HuH-7 (cell line): ENCODE results near the gene ARL17B.
"Not testable (repeated sequence)": the region's sequence is repeated elsewhere in the genome, so short reads cannot be mapped to it uniquely, and the experiment has no call there.

ENCODE experiments used
- DNase-seq: peaks from one replicate; pipeline ENCODE4 v3.0.0; 2011; ENCODE audit warnings: low spot score

ARL17B gene

GRCh38 chr17:46290906-46291546 lies 70.5 kb downstream of the ARL17B start:
- DNase-seq: not testable (repeated sequence)

DNA sequence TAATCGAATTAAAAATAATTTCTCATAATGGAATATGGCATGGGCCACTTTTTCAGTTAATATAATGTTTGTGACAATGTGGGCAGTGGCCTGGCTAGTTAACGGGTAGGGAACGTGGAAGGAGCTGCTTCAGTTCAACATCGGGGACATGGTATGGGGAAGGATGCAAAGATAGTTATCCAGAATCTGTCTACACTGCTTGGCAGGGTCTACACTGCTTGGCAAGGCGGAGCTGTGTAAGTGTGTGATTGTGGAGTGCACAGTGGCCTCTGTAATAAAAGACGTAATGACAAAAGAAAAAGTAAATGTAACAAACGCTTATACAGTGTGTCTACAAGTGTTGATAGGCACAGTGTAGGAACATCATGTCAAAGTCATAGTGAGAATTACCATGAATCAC lies 74.0 kb downstream of the ARL17B start:
- not testable (repeated sequence) for DNase-seq

DNA sequence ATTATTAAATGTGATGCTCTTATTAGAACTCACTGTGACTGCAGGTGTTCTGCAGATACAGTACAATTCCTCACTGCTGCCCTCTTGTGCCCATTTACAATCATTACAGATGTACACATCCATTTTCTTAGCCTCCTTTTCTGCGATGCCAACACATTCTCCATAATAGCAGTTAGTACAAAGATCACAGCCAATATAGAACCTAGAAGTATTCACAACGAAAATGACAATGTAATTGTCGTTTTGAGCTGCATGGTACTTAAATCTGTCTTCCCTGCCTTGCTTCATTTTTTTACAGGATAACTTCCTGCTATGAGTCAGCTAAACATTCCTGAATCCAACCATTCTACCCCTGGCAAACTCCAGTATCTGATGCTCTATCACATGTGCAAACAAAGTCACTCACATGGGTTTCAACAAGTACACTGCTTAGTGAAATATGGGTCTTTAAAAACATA lies 74.8 kb downstream of the ARL17B start:
- not testable (repeated sequence) for DNase-seq

DNA sequence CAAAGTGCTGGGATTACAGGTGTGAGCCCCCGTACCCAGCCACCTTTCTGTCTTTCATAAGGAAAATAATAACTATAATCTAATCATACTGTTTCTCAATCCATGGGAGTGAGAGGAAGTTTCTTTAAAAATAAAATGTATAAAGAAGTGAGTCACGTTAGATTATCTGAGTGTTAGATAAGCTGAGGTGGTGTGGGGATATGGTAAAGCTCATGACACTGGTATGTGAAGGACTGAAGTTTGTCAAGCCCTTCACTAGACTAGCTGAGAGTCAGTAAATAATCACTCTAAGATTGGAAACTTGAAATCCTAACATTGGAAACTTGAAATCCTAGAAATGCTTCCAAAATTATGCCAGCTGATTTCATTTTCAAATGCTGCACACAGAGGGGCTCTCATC lies 76.1 kb downstream of the ARL17B start:
- DNase-seq: not testable (repeated sequence)

DNA sequence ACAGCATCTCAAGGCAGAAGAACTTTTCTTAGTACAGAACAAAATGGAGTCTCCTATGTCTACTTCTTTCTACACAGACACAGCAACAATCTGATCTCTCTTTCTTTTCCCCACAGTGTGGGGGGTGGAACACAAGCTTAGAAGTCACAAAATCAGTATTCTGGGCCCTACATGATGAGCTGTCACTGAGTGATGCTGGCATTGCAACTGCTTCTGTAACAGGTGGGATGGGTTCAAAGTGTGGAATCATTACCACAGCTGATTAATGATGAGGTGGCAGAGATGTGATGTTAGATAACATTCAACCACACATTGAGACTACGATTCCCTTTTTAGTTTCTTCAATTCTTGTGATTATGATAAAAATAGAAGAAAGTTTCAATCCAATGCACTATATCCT lies 77.1 kb downstream of the ARL17B start:
- DNase-seq: not testable (repeated sequence)

- not testable (repeated sequence) for DNase-seq
Measured at GRCh38 chr17:46282635-46283034, 78.9 kb downstream of the ARL17B start.

DNA sequence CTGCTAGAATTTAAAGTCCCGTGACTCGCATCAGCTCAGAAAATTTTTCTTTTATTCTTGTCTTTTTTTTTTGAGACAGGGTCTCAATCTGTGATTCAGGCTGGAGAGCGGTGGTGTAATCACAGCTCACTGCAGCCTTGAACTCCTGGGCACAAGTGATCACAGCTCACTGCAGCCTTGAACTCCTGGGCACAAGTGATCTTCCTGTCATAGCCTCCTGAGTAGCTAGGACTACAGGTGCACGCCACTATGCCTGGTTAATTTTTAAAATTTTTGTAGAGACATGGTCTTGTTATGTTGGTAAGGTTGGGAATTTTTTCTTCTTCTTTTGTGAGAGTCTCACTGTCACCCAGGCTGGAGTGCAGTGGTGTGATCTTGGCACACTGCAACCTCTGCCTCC lies 80.2 kb downstream of the ARL17B start:
- DNase-seq: not testable (repeated sequence)

- not testable (repeated sequence) for DNase-seq
Measured at GRCh38 chr17:46276728-46277479, 84.7 kb downstream of the ARL17B start.

- no peak for DNase-seq
Measured at GRCh38 chr17:46274238-46274637, 87.3 kb downstream of the ARL17B start.

- DNase-seq: no peak
Measured at GRCh38 chr17:46273541-46274236, 87.9 kb downstream of the ARL17B start.

- no peak for DNase-seq
Measured at GRCh38 chr17:46270032-46270431, 91.5 kb downstream of the ARL17B start.

DNA sequence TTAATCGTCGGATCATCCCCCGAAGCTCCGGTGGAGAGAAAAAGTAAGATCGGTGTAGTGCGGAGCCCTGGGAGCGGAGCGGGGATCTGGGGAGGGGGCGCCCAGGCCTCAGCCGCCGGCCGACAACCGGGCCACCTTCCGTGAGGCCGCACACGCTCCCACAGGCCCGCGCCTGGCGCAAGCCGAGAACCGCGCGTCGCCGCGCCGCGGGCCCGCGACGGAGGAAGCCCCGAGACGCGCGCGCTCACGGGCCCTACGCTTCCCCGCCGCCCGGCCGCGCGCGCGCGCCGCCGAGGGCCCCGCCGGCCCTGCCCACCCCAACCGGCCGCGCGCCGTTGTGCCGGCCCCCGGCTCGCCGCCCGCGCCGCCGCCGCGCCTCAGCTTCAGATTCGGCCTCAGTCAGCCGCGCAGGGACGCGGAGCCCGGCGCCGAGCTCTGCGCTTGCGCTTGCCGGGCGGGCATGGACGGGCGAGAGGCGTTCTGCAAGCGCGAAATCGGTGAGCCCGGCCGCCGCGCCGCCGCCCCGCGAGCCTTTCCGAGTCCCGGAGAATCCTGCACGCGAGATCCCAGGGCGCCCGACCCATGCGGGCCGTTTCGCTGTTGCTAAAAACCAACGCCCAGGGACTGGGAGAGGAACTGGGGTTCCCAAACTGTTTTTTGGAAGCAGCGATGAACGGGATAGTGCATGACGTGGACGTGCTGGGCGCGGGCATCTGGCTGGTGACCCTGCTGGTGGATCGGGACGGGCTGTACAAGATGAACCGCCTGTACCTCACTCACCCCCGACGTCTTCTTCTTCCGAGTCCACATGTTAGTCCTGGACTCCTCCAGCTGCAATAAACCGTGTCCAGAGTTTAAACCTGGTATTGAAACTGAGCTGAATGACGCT lies 94.7 kb downstream of the ARL17B start:
- DNase-seq: peak; percentile 95

DNA sequence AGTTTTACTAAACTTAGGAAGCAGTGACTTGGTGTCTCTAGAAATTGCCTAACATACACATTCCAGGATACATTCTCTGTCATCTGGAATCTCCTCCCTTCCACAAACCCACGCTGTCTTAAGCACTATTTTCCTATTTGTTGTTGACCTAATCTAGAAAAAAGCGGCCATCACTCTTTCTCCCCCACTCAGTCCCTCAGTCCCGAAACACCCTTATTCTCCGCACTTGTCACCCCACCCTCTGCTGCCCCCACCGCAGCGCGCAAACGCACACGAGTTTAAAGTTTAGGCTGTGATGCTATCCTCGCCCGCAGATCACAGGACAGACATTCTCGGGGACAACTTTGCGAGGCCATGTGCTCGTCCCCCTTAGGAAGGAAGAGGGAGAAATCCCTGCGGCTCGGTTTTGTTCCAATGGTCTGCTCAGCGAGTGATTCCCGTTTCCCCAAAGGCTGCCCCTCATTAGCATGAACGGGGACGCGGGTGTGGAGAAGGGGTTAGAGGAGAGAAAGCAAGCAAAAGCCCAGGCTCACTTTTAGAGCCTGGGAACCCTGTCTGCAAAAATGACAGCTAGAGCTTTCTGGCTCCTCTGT lies 95.4 kb downstream of the ARL17B start:
- DNase-seq: not testable (repeated sequence)

DNA sequence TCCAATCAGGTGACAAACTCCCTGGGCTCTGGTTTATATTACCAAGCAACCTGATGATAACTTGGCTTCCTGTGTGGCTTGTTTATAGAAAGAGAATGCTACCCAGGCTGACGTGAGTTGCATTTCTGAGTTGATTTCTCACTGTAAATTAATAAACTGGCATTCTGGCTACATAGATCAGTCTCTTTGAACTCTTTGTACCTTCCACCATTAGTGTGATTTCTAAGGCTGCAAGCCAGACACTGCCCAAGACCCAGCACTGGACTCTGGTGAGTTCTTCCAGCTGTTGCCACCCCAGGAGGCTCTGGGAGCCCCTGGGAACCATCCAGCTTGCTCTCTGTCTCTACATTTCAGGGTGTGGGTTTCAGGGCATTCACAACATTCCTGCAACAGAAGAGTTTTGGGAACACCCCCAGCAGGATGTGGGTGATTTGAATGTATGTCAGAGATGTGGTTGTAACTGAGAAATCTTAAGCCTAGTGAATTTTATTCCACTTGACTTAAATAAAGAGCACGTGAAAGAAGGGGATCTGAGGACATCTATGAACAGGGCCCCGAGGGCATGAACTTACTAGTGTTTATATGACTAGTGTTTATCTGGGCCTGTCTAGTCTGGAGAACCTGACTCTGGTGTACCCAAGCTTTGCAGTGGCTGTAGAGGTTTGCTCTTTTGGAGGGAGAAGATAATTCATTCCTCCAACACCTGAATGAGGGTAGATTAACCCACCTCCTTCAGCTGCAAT lies 96.9 kb downstream of the ARL17B start:
- no peak for DNase-seq

DNA sequence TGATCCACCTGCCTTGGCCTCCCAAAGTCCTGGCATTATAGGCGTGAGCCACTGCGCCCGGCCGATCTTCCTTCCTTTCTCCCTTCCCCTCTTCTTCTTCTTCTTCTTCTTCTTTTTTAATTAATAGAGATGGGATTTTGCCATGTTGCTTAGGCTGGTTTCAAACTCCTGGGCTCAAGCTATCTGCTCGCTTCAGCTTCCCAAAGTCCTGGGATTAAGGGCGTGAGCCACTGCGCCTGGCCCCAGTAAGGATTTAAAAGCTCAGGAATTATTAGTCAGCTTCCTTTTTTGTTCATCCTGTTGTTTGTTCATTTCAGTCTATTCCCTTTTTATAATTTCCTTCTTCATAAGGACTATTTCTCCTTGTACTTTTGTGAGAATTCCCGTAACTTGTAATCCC lies 99.3 kb downstream of the ARL17B start:
- DNase-seq: no peak

DNA sequence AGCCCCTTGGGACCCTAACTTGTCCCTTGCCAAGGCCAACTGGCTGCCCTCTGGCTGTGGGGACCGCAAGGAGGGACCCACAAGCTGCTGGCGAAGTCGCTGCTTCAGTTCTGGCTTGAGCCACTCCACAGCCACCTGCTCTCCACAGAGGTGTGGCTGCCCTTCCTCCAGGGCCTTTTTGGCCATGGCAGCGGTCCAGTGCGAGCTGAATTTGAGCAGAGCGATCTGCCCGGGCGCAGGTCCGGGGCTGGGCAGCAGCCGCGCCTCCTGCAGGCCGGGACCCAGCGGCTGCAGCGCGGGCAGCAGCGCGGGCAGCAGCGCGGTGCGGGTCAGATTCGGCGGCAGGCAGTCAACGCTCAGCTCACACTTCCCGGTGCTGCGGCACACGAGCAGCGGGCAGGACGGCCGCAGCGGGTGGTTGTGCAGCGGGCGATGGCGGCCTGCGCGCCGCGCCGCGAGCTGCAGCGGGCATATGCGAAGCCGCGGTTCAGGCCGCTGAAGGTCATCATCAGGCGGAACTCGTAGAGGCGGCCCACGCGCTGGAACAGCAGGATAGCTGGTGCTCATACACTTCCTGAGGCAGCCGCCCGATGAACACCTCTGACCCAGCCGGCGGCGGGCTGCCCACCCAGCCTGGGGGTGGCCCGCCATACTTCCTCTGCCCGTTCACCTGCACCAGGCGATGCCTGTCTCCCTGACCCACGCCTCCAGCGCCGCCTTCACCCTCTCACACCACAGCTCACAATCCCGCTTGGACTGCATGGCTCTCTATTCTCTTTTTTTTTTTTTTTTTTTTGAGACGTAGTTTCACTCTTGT lies 101.5 kb downstream of the ARL17B start:
- DNase-seq: not testable (repeated sequence)

- DNase-seq: not testable (repeated sequence)
Measured at GRCh38 chr17:46256369-46256768, 105.2 kb downstream of the ARL17B start.

- DNase-seq: not testable (repeated sequence)
Measured at GRCh38 chr17:46254215-46254614, 107.4 kb downstream of the ARL17B start.

GRCh38 chr17:46253722-46254121 lies 107.8 kb downstream of the ARL17B start:
- peak; percentile 64 for DNase-seq

- DNase-seq: not testable (repeated sequence)
Measured at GRCh38 chr17:46252804-46253203, 108.8 kb downstream of the ARL17B start.
